Islet precursor cell (in vitro differentiated cells): ENCODE results near the gene GAS2.
A peak's percentile ranks its signal among the peaks of the same experiment; 100 is the strongest.

ENCODE experiments used
- DNase-seq: peaks from one replicate; pipeline ENCODE4 v3.0.0-alpha.2; 2018

Gene GAS2

DNA sequence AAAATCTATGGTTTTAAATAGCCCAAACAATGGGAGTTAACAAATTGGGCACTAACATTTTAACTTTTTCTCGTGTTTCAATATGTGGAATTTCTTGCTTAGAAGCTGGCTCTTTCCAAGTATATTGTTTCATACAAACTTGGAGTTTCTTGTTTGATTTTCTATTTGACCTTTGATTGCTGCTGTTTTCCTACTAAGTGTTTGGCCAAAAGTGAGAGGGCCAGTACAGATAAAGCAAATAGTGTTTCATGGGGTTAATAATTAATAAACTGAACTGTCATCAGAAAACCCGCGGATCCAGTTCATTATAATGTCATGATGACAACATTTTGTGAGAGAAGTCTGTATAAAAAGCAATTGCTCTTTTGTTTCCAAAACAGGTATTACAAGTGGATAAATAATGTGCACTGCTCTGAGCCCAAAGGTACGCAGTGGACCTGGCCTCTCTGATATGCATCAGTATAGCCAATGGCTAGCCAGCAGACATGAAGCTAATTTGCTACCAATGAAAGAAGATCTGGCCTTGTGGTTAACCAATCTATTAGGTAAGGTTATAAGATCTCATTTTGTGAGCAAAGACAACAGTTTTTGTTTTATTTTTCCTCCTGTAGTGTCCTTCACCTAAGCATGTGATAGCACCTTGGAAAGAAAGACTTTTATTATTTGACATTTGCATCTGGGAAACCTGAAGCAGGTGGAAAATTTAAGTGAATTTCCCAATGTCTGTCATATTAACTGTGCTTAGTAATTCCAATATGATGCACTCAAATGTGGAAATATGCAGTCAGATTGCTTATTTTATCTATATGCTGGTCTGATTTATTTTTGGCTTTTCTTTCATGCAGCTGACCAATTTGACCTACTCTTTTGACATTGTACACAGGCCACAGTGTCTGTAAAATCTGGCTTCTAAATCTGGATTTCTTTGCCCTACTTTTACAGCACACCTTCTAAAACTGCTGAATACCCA lies 8.3 kb downstream of the GAS2 start:
- no peak for DNase-seq

DNA sequence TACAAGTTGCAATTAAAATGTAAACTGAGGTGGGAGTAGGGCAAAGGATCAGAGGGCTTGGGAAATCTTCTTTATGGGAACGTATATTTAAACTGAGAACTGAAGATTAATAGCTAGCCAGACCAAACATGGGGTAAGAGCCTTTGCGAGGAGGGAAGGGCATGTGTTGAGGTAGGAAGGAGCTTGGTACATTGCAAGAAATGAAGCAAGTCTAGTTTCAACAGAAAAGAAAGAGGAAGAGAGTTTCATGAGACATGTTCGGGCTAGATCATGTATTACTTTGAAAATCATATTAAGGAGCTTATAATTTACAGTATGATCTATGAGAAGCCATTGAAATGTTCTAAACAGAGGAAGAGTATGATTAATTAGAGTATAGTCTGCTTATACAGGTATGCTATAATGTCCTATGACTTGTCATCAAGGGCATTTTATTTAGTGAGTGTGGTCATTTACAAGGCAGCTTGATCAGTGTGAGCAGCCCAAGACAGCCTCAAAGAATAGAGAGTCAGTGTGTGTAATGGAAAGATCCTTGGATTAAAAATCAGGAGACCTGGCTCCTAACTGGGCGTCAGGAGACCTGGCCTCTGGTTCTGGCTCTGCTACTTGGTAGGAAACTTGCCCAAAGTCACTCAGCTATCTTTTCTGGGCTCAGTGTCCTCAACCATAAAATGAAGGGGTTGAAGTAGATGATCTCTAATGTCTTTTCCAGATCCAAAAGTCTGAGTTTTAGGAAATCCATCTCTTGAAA lies 10.9 kb downstream of the GAS2 start:
- no peak for DNase-seq

DNA sequence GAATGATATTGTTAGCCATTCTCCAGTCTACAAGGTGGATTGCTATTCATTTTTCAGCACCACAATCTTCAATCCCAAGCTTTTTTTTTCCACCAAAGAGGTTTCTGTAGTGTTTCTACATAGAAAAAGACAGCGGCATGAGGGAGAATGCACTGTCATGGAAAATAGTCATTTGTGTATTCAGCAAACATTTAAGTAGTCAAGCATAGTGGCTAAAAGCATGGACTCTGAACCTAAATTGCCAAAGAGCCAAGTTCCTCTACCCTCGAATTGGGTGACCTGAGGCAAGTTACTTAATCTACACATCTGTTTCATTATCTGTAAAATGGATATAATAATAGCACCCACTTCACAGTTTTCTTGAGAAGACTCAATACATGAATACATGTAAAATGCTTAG lies 14.2 kb downstream of the GAS2 start:
- DNase-seq = no peak

DNA sequence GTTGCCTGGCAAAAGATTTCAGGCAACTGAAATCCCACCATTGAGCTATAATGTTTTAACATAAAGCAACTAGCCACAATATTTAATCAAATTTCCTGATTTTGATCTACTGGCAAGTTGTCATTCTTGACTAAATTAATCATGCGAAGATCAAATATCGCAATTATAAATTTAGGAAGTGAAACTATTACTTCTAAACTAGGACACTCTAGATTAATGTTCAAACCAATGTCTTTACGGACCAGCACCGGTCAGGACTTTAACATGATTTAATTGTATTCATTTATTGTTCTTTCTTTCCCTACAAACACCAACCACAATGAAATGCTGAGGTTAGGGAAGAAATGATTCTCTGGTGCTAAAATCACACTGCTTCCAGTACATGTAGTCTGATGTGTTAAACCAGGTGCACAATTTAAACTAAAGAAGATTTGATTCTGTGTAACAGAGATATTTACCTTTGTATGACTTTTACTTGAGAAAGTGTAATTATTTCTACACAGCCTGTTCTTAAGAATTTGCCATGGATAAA lies 14.9 kb downstream of the GAS2 start:
- DNase-seq = no peak

DNA sequence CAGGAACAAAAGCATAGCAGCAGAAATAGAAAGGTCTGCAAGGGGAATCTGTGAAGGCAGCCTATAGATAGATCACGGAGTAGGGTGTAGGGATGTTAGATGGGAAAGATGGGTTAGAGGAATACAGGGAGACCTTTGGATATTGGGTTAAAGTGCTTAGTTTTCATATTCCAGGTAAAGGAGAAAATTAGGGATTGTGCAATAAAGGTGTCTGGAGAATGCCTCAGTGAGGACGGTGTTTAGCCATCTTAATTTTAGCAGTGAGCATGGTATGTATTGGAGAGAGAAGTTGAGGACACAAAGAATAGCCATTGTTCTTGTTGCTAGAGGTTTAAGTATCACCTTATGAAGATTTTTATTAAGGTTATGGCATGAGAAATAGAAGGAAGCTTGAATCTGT lies 17.7 kb downstream of the GAS2 start:
- DNase-seq = no peak

DNA sequence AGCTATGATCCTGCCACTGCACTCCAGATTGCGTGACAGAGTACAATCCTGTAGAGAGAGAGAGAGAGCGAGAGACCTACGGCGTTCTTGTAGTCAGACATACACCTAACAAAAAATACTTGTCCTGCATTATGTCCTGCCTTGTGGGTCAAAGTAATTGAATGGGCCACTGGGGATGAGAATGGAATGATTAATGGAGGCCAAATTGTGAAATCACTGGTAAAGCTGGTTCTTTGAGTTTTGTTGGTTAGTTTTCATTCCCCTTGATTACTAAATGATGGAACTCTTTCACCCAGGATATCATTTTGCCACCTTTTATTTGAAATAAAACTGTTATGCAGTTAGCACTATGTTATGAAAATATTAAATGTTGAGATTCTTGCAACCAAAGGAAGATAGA lies 18.7 kb downstream of the GAS2 start:
- DNase-seq = no peak

DNA sequence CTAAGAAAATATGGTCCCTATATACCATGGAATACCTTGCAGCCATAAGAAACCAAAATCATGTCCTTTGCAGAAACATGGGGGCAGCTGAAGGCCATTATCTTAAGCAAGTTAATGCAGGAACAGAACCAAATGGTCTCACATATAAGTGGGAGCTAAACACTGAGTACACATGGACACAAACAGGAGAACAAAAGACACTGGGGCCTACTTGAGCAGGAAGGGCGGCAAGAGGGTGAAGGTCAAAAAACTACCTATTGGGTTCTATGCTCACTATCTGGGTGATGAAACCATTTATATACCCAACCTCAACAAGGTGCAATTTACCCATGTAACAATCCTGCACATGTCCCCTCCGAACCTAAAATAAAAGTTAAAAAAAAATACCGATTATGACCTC lies 22.5 kb downstream of the GAS2 start:
- no peak for DNase-seq

DNA sequence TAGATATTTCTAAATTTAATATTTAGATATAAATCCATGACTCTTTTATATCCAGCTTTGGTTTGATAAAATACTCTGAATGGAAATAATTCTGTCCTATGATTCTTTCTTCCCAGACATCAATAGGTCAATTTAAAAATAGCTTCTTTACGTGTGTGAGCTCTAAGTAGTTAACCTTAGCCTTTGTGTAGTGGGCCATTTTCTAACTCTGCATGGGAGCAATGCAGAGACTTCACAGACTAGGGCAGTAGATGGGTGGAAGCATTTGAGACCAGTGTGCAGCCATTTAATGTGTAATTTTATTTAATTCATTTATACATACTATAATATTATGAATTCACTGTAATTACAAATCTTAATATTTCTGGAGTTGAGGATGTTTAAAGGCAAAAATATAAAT lies 23.8 kb downstream of the GAS2 start:
- DNase-seq = no peak

DNA sequence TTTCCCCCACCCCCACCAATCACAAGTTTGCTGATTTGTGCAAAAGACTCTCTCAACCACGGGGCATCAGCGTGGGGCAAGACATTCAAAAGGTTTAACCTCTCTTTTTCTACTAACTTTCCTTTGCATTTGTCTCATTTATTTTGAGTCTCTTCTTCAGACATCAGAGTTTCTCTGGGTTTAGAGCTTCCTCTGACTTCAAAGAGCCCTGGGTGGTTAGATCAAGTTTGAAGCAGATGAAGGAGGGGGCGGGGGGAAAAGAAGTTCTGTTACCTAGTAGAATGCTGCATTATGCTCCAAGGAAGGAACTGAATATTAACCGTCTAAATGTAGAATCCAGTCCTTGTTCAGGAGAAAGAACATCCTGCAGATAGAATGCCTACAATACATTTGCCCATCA lies 24.5 kb downstream of the GAS2 start:
- no peak for DNase-seq

DNA sequence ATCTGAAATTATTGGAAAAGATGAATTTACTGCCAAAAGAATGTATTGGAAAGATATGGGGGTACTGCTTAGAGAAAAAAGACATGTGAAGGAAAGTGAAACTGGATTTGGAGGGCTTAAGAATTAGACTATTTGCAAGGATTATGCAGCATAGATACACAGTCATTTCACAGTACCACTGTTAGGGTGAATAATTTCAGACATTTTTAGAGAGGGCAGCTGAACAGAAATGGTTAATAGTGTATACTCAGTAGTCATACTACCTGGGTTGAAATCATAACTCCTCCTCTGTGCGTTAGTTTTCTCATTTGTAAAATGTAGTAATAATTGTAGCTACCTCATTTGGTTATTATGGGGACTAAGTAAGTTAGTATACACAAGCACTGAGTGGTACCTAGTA lies 33.0 kb downstream of the GAS2 start:
- DNase-seq = no peak

DNA sequence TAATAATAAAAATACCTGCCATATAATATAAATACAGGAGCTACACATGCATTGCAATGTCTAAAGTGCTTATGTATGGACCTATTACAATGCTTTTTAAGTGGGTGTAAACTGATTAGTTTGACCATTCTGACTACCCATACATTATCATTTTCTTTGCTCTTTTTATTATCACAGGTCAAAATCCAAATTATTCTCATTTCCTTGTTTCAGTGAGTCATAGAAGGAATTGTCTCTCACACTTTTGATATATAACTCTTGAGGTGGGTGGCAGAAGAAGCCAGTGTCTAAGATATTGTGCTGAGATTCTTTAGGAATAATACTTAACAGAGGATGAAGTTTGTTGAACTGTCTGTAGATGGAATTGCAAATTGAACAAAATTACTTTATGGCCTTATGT lies 35.6 kb downstream of the GAS2 start:
- no peak for DNase-seq

DNA sequence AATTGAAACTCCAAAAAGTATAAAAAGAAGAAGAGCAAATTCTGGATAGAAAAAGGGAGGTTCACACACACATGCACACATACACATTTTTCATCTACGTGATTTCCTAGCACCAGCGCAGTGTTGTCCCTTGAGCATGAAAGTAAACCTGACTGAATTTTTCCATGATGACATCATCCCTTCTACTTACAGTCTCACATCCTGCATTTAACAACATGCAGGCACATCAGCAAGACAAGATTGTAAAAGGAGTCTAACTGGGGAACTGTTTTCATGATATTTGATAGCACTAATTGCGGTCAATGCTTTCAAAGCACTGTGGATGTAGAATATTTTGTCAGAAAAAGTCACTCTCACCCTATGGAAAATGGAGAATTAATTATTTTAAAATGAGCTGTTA lies 36.6 kb downstream of the GAS2 start:
- DNase-seq = peak; percentile 70

DNA sequence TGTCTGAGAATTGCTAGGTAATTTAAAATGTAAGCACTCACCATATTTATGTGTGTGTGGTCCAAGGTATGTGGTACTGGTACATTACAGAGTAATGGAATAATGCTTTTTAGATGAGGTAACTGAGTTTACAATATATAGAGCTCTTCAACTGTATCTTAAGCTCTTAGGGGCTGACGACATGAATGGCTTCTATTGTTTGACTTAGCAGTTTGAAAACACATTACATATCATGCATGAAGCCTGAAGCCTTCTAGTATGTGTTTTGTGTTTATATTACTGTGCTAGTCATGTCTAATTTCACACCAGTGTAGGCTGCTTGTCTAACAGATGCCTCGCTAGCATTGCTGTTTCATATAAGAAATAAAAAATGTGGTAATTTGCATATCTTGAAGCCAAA lies 37.2 kb downstream of the GAS2 start:
- DNase-seq = no peak

DNA sequence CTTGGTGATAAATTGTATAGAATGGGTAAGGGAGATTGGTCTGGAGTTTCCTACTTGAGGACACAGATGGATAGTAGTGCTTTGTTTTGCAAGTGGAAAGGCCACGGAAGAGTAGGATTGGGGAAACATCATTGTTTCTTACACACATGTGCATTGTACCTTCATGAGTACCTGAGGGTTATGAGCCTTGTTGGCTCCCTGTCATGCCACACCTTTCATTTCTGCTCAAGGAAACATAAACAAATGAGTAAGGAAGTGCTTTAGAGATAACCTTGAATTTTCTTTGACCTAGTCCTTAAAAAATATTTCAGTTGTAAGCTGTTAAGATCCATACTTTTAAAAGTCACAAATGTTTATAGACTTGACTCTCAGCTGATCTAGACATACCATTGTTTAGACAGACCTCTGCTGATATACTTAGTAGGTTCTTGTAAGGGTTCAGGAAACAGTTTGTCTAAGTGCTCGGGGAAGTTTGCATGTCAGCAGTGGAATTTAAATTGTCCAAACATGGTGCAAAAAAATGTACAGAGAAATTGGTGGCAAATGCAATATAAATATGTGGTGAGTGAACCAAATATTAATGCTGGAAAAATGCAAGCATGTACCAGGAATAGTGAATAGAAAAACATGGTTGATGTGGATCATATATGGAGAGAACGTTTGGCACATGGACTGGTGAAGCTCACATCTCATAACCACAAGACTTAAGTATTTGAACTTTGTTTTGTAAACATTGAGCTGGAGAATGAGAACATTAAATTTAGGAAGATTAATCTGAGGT lies 40.9 kb downstream of the GAS2 start:
- no peak for DNase-seq

DNA sequence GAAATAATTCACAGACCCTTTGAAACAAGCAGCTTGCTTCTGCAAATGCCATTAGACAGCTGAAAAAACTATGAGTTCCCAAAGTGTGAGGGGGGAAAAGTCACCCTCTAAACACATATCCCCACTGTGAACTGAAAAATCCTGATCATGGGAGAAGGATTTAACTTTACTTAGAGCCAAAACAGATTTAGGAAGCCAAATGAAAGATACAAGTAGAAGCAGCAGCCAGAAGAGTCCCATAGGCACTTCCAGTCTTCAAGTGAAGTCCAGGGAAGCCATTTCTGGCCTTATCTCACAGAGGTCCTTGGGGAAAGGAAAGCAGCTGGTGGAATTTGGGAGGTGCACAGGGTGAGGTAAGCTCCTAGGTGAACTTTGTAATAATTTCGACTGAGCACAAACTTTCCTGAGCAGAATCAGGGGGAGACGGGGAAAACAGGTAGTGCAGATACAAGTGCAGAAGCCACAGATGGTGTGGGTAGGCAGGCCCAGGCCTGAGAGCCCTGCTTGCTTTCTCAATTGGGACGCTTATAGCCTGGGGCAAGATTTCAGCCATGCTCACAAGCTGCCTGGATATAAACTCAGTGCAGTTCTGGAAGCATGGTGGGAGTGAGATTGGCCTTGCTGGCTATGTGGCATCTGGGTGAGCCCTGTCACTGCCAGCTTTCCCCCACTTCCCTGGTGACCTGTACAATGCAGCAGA lies 44.8 kb downstream of the GAS2 start:
- DNase-seq = peak; percentile 71

DNA sequence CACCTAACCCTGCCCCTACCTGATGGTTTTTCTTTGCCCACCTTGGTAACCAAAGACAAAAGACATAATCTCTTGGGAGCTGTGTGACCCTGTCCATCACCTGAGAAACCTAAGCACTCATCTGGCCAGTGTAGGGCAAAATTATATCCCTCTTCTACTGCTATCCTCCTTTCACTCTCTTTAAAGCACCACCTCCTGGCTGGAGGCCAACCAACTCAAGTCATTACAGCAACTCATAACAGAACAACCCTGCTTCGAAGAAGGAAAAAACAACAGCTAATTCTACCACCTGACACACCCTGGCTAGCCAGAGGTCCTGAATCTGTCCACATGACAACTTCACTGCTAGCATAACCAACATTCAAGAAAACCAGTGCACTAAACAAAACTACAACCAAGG lies 45.5 kb downstream of the GAS2 start:
- DNase-seq = no peak

DNA sequence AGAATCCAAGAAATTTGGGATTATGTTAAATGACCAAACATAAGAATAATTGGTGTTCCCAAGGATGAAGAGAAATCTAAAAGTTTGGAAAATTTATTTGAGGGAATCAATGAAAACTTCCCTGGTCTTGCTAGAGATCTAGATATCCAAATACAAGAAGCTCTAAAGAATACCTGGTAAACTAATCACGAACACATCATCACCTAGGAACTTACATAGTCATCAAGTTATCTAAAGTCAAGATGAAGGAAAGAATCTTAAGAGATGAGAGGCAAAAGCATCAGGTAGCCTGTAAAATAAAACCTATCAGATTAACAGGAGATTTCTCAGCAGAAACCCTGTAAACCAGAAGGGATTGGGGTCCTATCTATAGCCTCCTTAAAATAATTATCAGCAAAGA lies 46.9 kb downstream of the GAS2 start:
- no peak for DNase-seq

DNA sequence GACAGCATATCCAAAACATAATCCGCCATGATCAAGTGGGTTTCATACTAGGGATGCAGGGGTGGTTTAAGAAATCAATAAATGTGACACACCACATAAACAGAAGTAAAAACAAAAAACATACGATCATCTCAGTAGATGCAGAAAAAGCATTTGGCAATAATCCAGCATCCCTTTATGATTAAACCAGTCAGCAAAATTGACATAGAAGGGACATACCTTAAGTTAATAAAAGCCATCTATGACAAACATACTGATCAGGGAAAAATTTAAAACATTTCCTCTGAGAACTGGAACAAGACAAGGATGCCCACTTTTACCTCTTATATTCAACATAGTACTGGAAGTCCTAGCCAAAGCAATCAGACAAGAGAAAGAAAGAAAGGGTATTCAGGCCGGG lies 49.6 kb downstream of the GAS2 start:
- no peak for DNase-seq

DNA sequence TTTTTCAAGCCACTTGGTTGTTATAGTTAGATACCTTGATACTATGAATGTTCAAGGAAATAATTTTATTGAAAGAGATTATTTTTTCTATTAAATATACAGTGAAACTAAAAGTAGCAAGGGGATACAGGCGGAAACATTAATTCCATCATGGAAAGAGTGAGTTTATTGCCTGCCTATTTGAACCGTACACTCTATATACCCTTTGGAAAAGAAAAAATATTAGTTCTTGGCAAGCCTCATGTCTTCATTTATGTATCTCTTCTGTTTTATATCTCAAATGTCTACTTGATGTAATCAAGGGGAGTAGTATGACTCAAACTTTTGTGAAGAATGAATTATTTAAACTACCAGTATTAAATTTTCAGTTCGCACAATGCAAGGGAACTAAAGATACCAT lies 54.0 kb downstream of the GAS2 start:
- no peak for DNase-seq

DNA sequence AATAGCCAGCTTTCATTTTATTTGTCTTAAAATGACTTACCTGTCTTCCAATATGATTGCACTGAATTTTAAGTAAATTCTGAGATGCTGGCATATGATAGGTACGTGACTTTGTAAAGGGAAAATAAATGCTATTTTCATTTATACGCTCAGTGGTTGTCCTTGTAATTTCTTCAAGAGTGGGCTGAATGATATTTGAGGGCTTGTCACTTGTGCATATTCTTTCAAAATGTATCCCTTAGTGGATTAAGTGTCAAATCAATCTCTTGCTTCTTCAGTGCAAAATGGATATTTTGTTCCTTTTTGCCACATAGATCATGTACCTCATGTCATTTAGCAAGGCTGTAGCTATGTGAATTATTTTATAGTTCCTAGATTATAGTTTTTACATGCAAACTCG lies 56.9 kb downstream of the GAS2 start:
- DNase-seq = no peak

DNA sequence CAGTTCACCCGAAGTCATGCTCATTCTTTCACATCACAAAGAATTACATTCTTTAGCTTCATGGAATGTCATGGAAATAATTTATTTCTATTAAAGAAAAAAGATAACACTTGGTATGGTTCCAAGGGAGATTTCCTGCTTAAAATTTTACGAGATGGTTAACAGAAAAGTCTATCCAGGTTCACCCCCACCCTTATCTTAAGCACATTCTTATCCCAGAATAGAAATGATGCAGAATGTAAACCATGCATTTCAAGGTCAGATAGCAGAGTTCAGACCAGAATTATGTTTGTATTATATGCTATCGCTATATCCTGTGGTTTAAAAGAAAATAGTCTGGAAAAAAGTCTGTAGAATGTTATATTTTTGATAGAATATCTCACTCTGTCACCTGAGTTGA lies 58.7 kb downstream of the GAS2 start:
- no peak for DNase-seq

DNA sequence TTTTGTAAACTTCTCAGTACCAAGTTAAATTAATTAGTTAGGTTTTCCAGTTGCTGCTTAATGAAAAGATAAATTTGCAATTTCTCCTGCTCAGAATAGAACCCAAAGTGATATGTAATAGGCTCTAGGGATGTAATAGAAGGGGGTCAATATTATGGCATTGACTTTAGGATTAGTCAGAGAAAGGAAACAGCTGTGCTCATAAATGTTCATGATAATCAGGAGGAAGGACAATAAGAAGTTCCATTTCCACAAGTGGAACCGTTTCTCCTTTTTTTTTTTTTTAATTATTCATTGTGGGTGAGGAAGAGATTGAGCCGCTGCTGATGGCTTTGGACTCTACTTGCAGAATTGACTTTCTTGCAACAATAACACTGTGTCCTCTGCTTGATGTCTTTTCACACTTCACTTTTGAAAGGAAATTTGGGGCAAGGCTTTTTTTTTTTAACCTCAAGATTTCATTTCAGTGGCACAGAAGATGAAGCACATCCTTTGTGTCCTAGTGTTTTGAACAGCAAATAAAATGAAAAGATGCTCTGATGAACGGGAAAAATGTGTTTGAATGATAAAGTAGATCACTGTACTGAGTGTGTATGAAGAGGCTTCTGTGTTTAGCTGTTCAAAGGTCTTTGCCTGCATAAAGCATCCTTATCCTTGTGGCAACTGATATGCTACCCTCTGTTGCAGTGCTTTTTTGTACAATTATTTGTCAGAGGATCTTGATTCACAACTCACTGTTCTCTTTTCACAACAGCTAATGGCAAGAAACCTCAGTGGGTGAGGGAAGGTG lies 62.4 kb downstream of the GAS2 start:
- no peak for DNase-seq
